RCC 7860 (cell line): Measurements from ENCODE around the gene WNT10A.
"Not testable (repeated sequence)": the region's sequence is repeated elsewhere in the genome, so short reads cannot be mapped to it uniquely, and the experiment has no call there.

ENCODE experiments used
- DNase-seq: peaks from one replicate; pipeline ENCODE4 v3.0.0-alpha.2; 2015; ENCODE audit warnings: low spot score
- FAIRE-seq: peaks from 2 replicates; lab custom pipeline; 2012; peaks lifted over from hg19 to GRCh38; lab: Jason Lieb, UNC

The WNT10A gene

DNA sequence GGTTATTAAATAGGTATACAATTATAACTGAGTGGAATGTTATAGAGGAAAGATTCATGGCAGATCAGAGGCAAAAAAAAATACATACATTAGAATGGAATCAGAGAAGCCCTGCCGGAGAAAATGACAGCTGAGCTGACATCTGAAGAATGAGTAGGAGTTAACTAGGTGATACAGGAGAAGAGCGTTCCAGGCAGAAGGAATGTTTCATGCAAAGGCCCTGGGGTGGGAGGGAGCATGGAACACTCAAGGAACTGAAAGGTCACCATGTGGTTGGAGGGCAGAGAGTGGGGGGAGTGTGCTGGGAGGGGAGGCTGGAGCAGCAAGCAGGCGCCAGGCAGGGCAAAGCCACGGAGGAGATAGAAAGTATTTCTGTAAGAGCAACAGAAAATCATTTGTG, 47.2 kb downstream of the WNT10A start:
- FAIRE-seq: no peak
- no peak for DNase-seq

- FAIRE-seq: not testable (repeated sequence)
Observed at GRCh38 chr2:218930488-218930887, 49.8 kb downstream of the WNT10A start.

DNA sequence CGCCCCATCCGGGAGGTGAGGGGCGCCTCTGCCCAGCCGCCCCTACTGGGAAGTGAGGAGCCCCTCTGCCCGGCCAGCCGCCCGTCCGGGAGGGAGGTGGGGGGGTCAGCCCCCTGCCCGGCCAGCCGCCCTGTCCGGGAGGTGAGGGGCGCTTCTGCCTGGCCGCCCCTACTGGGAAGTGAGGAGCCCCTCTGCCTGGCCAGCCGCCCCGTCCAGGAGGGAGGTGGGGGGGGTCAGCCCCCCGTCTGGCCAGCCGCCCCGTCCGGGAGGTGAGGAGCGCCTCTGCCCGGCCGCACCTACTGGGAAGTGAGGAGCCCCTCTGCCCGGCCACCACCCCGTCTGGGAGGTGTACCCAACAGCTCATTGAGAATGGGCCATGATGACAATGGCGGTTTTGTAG, 51.1 kb downstream of the WNT10A start:
- DNase-seq, FAIRE-seq: not testable (repeated sequence)

More at GRCh38 chr2:218930488-218930887, 49.8 kb downstream of the WNT10A start:
- not testable (repeated sequence) for DNase-seq
